ENCODE measurements around the gene CFAP53.

CFAP53 gene

GRCh38 chr18:50277942-50278341 lies 11.6 kb upstream of the CFAP53 start:
- H3K9me3 ChIP-seq (replicated peaks; ENCODE audit: low read length), result no peaks in the 10 kb centered on the region
- peaks cover 59% of the 10 kb centered on the region for H3K36me3 ChIP-seq (ENCODE audit: insufficient read depth, low read length)
- peaks cover 34% of the 10 kb centered on the region for H3K4me1 ChIP-seq (ENCODE audit: control insufficient read depth, insufficient read depth, low read length)
- H3K4me2 ChIP-seq (ENCODE audit: low read length), result peak overlapping the region; percentile 38
- no peak overlapping the region for H3K9ac ChIP-seq (ENCODE audit: low read depth, low read length)
- H3K4me3 ChIP-seq (ENCODE audit: low read length), result no peak overlapping the region
- no peaks in the 10 kb centered on the region for H3K27me3 ChIP-seq (ENCODE audit: control insufficient read depth, insufficient read depth, low read length)

GRCh38 chr18:50276452-50276851 lies 10.2 kb upstream of the CFAP53 start:
- H3K4me1 ChIP-seq (ENCODE audit: control insufficient read depth, insufficient read depth, low read length), result peaks cover 28% of the 10 kb centered on the region
- H3K9ac ChIP-seq (ENCODE audit: low read depth, low read length), result no peak overlapping the region
- H3K4me3 ChIP-seq (ENCODE audit: low read length), result no peak overlapping the region
- H3K27me3 ChIP-seq (ENCODE audit: control insufficient read depth, insufficient read depth, low read length), result no peaks in the 10 kb centered on the region
- no peaks in the 10 kb centered on the region for H3K9me3 ChIP-seq (replicated peaks; ENCODE audit: low read length)
- H3K4me2 ChIP-seq (ENCODE audit: low read length), result no peak overlapping the region
- H3K36me3 ChIP-seq (ENCODE audit: insufficient read depth, low read length), result peaks cover 63% of the 10 kb centered on the region

- H3K9me3 ChIP-seq (replicated peaks; ENCODE audit: low read length), result no peaks in the 10 kb centered on the region
- H3K4me3 ChIP-seq (ENCODE audit: low read length), result no peak overlapping the region
- no peaks in the 10 kb centered on the region for H3K27me3 ChIP-seq (ENCODE audit: control insufficient read depth, insufficient read depth, low read length)
- peaks cover 28% of the 10 kb centered on the region for H3K4me1 ChIP-seq (ENCODE audit: control insufficient read depth, insufficient read depth, low read length)
- no peak overlapping the region for H3K9ac ChIP-seq (ENCODE audit: low read depth, low read length)
- no peak overlapping the region for H3K4me2 ChIP-seq (ENCODE audit: low read length)
- peaks cover 71% of the 10 kb centered on the region for H3K36me3 ChIP-seq (ENCODE audit: insufficient read depth, low read length)
Measured at GRCh38 chr18:50275503-50276036, 9.3 kb upstream of the CFAP53 start.

- H3K9ac ChIP-seq (ENCODE audit: low read depth, low read length), result no peak overlapping the region
- no peaks in the 10 kb centered on the region for H3K9me3 ChIP-seq (replicated peaks; ENCODE audit: low read length)
- no peak overlapping the region for H3K4me3 ChIP-seq (ENCODE audit: low read length)
- peaks cover 21% of the 10 kb centered on the region for H3K4me1 ChIP-seq (ENCODE audit: control insufficient read depth, insufficient read depth, low read length)
- H3K36me3 ChIP-seq (ENCODE audit: insufficient read depth, low read length), result peaks cover 77% of the 10 kb centered on the region
- H3K4me2 ChIP-seq (ENCODE audit: low read length), result no peak overlapping the region
- no peaks in the 10 kb centered on the region for H3K27me3 ChIP-seq (ENCODE audit: control insufficient read depth, insufficient read depth, low read length)
Measured at GRCh38 chr18:50274941-50275340, 8.6 kb upstream of the CFAP53 start.

GRCh38 chr18:50274044-50274442 lies 7.7 kb upstream of the CFAP53 start:
- Histone ChIP-seq H3K4me2 (ENCODE audit: low read length) (no peak overlapping the region), H3K36me3 (ENCODE audit: insufficient read depth, low read length) (peaks cover 86% of the 10 kb centered on the region), H3K9me3 (replicated peaks; ENCODE audit: low read length) (no peaks in the 10 kb centered on the region), H3K4me1 (ENCODE audit: control insufficient read depth, insufficient read depth, low read length) (peaks cover 14% of the 10 kb centered on the region), H3K4me3 (ENCODE audit: low read length) (no peak overlapping the region), H3K27me3 (ENCODE audit: control insufficient read depth, insufficient read depth, low read length) (no peaks in the 10 kb centered on the region), H3K9ac (ENCODE audit: low read depth, low read length) (no peak overlapping the region)

GRCh38 chr18:50273203-50274043 lies 7.1 kb upstream of the CFAP53 start:
- Histone ChIP-seq H3K9ac (ENCODE audit: low read depth, low read length) (no peak overlapping the region), H3K4me2 (ENCODE audit: low read length) (no peak overlapping the region), H3K27me3 (ENCODE audit: control insufficient read depth, insufficient read depth, low read length) (no peaks in the 10 kb centered on the region), H3K36me3 (ENCODE audit: insufficient read depth, low read length) (peaks cover 85% of the 10 kb centered on the region), H3K4me1 (ENCODE audit: control insufficient read depth, insufficient read depth, low read length) (peaks cover 7% of the 10 kb centered on the region), H3K9me3 (replicated peaks; ENCODE audit: low read length) (no peaks in the 10 kb centered on the region), H3K4me3 (ENCODE audit: low read length) (no peak overlapping the region)

- Histone ChIP-seq H3K9ac (ENCODE audit: low read depth, low read length) (no peak overlapping the region), H3K27me3 (ENCODE audit: control insufficient read depth, insufficient read depth, low read length) (no peaks in the 10 kb centered on the region), H3K4me3 (ENCODE audit: low read length) (no peak overlapping the region), H3K4me1 (ENCODE audit: control insufficient read depth, insufficient read depth, low read length) (peaks cover 1% of the 10 kb centered on the region), H3K36me3 (ENCODE audit: insufficient read depth, low read length) (peaks cover 93% of the 10 kb centered on the region), H3K4me2 (ENCODE audit: low read length) (no peak overlapping the region), H3K9me3 (replicated peaks; ENCODE audit: low read length) (no peaks in the 10 kb centered on the region)
Measured at GRCh38 chr18:50272568-50272967, 6.3 kb upstream of the CFAP53 start.

GRCh38 chr18:50268022-50268747 lies 1.9 kb upstream of the CFAP53 start:
- Histone ChIP-seq H3K4me1 (ENCODE audit: control insufficient read depth, insufficient read depth, low read length) (peaks cover 4% of the 10 kb centered on the region), H3K9me3 (replicated peaks; ENCODE audit: low read length) (no peaks in the 10 kb centered on the region), H3K36me3 (ENCODE audit: insufficient read depth, low read length) (peaks cover 57% of the 10 kb centered on the region), H3K4me2 (ENCODE audit: low read length) (no peak overlapping the region), H3K4me3 (ENCODE audit: low read length) (no peak overlapping the region), H3K9ac (ENCODE audit: low read depth, low read length) (no peak overlapping the region), H3K27me3 (ENCODE audit: control insufficient read depth, insufficient read depth, low read length) (no peaks in the 10 kb centered on the region)

- Histone ChIP-seq H3K9me3 (replicated peaks; ENCODE audit: low read length) (no peaks in the 10 kb centered on the region), H3K27me3 (ENCODE audit: control insufficient read depth, insufficient read depth, low read length) (peaks cover 8% of the 10 kb centered on the region), H3K9ac (ENCODE audit: low read depth, low read length) (no peak overlapping the region), H3K4me2 (ENCODE audit: low read length) (no peak overlapping the region), H3K36me3 (ENCODE audit: insufficient read depth, low read length) (peaks cover 7% of the 10 kb centered on the region), H3K4me1 (ENCODE audit: control insufficient read depth, insufficient read depth, low read length) (peaks cover 4% of the 10 kb centered on the region), H3K4me3 (ENCODE audit: low read length) (no peak overlapping the region)
Measured at GRCh38 chr18:50262977-50263376, 3.3 kb downstream of the CFAP53 start.

GRCh38 chr18:50250935-50251334 lies 15.4 kb downstream of the CFAP53 start:
- Histone ChIP-seq H3K4me3 (ENCODE audit: low read length) (no peak overlapping the region), H3K36me3 (ENCODE audit: insufficient read depth, low read length) (no peaks in the 10 kb centered on the region), H3K9ac (ENCODE audit: low read depth, low read length) (no peak overlapping the region), H3K9me3 (replicated peaks; ENCODE audit: low read length) (no peaks in the 10 kb centered on the region), H3K4me1 (ENCODE audit: control insufficient read depth, insufficient read depth, low read length) (no peaks in the 10 kb centered on the region), H3K27me3 (ENCODE audit: control insufficient read depth, insufficient read depth, low read length) (peaks cover 3% of the 10 kb centered on the region), H3K4me2 (ENCODE audit: low read length) (no peak overlapping the region)

GRCh38 chr18:50249576-50249975 lies 16.7 kb downstream of the CFAP53 start:
- Histone ChIP-seq H3K4me1 (ENCODE audit: control insufficient read depth, insufficient read depth, low read length) (no peaks in the 10 kb centered on the region), H3K36me3 (ENCODE audit: insufficient read depth, low read length) (no peaks in the 10 kb centered on the region), H3K27me3 (ENCODE audit: control insufficient read depth, insufficient read depth, low read length) (peaks cover 3% of the 10 kb centered on the region), H3K9ac (ENCODE audit: low read depth, low read length) (no peak overlapping the region), H3K4me3 (ENCODE audit: low read length) (no peak overlapping the region), H3K9me3 (replicated peaks; ENCODE audit: low read length) (no peaks in the 10 kb centered on the region), H3K4me2 (ENCODE audit: low read length) (no peak overlapping the region)
